HEK293 (cell line): ENCODE measurements around the gene KIF20B.
"Not testable (repeated sequence)": the region's sequence is repeated elsewhere in the genome, so short reads cannot be mapped to it uniquely, and the experiment has no call there.

Source experiments
- CTCF ChIA-PET: fragments of 350-600 bp; formaldehyde crosslinking; extraction: SDS; loops from one replicate; lab custom pipeline; 2021; ENCODE audit warnings: antibody characterized with exemption; lab: Yijun Ruan, JAX
- POLR2A ChIA-PET: fragments of 300-600 bp; formaldehyde crosslinking; extraction: SDS; loops from one replicate; lab custom pipeline; 2020; ENCODE audit warnings: antibody characterized with exemption, inconsistent platforms; lab: Yijun Ruan, JAX
- H3K27ac ChIP-seq: fragments of 200-500 bp; sonication (Bioruptor generic); 2 replicates; pipeline ENCODE4 v1.5.1; 2014; ENCODE audit warnings: low read depth, low read length, control low read depth, inconsistent platforms; ENCODE audit errors: extremely low read depth
- H3K36me3 ChIP-seq, 2 experiments: fragments of 200-500 bp in 1 of 2; sonication (Bioruptor generic) in 1 of 2; 1 replicate in 1 of 2; 2 replicates in 1 of 2; pipeline ENCODE4 v1.5.1; 2014 to 2017; ENCODE audit warnings: inconsistent platforms in 2 of 2, low read length in 2 of 2; ENCODE audit not compliant: control insufficient read depth in 2 of 2, insufficient read depth in 1 of 2
- H3K4me1 ChIP-seq: fragments of 200-500 bp; sonication (Bioruptor generic); 2 replicates; pipeline ENCODE4 v1.5.1; 2014; ENCODE audit warnings: mild to moderate bottlenecking, low read length, inconsistent platforms; ENCODE audit not compliant: control insufficient read depth, insufficient read depth
- H3K4me3 ChIP-seq: 2 replicates; pipeline ENCODE4 v1.5.1; 2011; ENCODE audit warnings: low read depth, mild to moderate bottlenecking, control low read depth, low read length, moderate library complexity
- H3K9me3 ChIP-seq: fragments of 200-500 bp; sonication (Bioruptor generic); 2 replicates; pipeline ENCODE4 v1.5.1; 2014; ENCODE audit warnings: low read depth, low read length, inconsistent platforms; ENCODE audit not compliant: control insufficient read depth, insufficient read depth
- ZNF341 ChIP-seq: fragments of 450-650 bp; formaldehyde crosslinking; IDR thresholded peaks from 2 replicates; pipeline ENCODE4; 2016; ENCODE audit warnings: low read depth, missing biosample characterization, missing genetic modification characterization
- ZNF585B ChIP-seq: fragments of 450-650 bp; formaldehyde crosslinking; IDR thresholded peaks from 2 replicates; pipeline ENCODE4 v1.5.1; 2016; ENCODE audit warnings: missing biosample characterization, missing genetic modification characterization

KIF20B gene

DNA sequence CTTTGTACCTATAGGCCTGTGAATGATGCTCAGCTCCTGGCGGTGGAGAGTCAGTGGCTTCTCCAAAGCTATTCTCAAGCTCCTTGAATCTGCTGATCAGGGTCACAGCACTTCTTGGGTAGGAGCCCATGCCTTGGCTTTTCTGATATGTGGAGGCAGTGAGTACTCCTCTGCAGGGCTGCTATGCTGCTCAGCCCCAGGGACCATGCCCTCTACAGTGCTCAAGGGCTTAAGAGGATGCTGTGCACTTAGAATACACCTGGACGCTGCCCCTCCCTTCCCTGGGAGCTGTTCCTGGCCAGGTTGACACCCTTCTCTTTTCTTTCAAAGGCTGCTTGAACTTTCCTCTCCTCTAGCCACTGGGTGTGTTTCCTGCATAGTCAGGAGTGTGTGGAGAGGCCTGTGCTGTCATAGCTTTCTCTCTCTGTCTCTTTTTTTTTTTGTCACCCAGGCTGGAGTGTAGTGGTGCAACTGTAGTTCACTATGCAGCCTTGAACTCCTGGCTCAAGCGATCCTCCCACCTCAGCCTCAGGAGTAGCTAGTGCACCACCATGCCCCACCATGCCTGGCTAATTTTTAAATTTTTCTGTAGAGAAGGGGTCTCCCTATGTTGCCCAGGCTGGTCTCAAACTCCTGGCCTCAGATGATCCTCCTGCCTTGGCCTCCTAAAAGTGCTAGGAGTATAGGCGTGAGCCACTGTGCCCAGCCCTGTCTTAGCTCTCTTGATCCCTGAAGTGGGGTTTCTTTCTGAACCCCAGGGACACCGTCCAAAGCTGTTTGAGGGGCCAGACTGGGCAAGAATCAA, 113.9 kb downstream of the KIF20B start (continued):
- TF ChIP-seq ZNF341 (tag by site-specific recombination), result no peak
- TF ChIP-seq ZNF585B (tag by site-specific recombination), result no peak

GRCh38 chr10:89819008-89819407, 117.6 kb downstream of the KIF20B start:
- H3K9me3 ChIP-seq, H3K27ac ChIP-seq, H3K4me3 ChIP-seq, CTCF ChIA-PET, H3K36me3 ChIP-seq, H3K4me1 ChIP-seq, POLR2A ChIA-PET: not testable (repeated sequence)
- TF ChIP-seq ZNF585B (tag by site-specific recombination), result peak; percentile 97
